K562 (cell line): ENCODE data around the gene JKAMP. TPM values are rescaled to one million over a fixed set of nuclear protein-coding genes. Genes with fewer than 3 reads are reported as not detected.
A peak's percentile ranks its signal among the peaks of the same experiment; 100 is the strongest.

Source experiments
- AFF1 ChIP-seq, 2 experiments: fragments of 450-650 bp; IDR thresholded peaks; 2 replicates each; pipeline ENCODE4 v1.6.1; 2018; ENCODE audit warnings: mild to moderate bottlenecking in 2 of 2, low read depth in 1 of 2; ENCODE audit not compliant: partially characterized antibody in 2 of 2
- CBX1 ChIP-seq: sonication (generic); IDR thresholded peaks from 2 replicates; pipeline ENCODE4 v1.6.1; 2016; ENCODE audit warnings: antibody characterized with exemption, low read depth, mild to moderate bottlenecking
- CREBBP ChIP-seq: IDR thresholded peaks from one replicate; pipeline ENCODE4 v1.6.1; 2012; ENCODE audit warnings: low read depth, mild to moderate bottlenecking, control low read depth, inconsistent platforms, low read length
- E2F5 ChIP-seq: sonication (generic); formaldehyde crosslinking; IDR thresholded peaks from 2 replicates; pipeline ENCODE4 v1.8.0; 2022; ENCODE audit warnings: mild to moderate bottlenecking, missing genetic modification reagents
- HMGN3 ChIP-seq: IDR thresholded peaks from 2 replicates; pipeline ENCODE4 v1.6.1; 2011; ENCODE audit warnings: borderline replicate concordance, low read depth, mild to moderate bottlenecking, mixed read lengths, low read length; ENCODE audit not compliant: insufficient read length; ENCODE audit errors: extremely low read depth
- MYNN ChIP-seq, 2 experiments: sonication (generic); formaldehyde crosslinking in 1 of 2; IDR thresholded peaks; 2 replicates each; pipeline versions ENCODE4 v1.5.0 to v1.6.1; 2016 to 2020; ENCODE audit warnings: antibody characterized with exemption in 1 of 2, missing genetic modification reagents in 1 of 2
- NCOA4 ChIP-seq: fragments of 450-650 bp; IDR thresholded peaks from 2 replicates; pipeline ENCODE4 v1.6.1; 2018; ENCODE audit warnings: mild to moderate bottlenecking; ENCODE audit not compliant: partially characterized antibody
- NR0B1 ChIP-seq: fragments of 450-650 bp; IDR thresholded peaks from one replicate; pipeline ENCODE4 v1.6.1; 2018; ENCODE audit warnings: mild to moderate bottlenecking, moderate library complexity; ENCODE audit not compliant: partially characterized antibody
- SNAPC5 ChIP-seq: fragments of 250-450 bp; sonication (Bioruptor Pico); IDR thresholded peaks from 2 replicates; pipeline ENCODE4 v1.8.0; 2021; ENCODE audit warnings: moderate library complexity, mild to moderate bottlenecking, inconsistent platforms
- SNIP1 ChIP-seq: fragments of 450-650 bp; IDR thresholded peaks from 2 replicates; pipeline ENCODE4 v1.7.1; 2017; ENCODE audit warnings: low read depth, mild to moderate bottlenecking
- ZBTB26 ChIP-seq: fragments of 450-650 bp; formaldehyde crosslinking; IDR thresholded peaks from 2 replicates; pipeline ENCODE4 v1.4.0; 2022; ENCODE audit warnings: missing genetic modification characterization
- ZBTB49 ChIP-seq: sonication (generic); formaldehyde crosslinking; IDR thresholded peaks from 2 replicates; pipeline ENCODE4 v1.8.0; 2022; ENCODE audit warnings: missing genetic modification reagents, mild to moderate bottlenecking, borderline replicate concordance
- ZNF217 ChIP-seq: sonication (generic); formaldehyde crosslinking; IDR thresholded peaks from 2 replicates; pipeline ENCODE4 v1.8.0; 2022; ENCODE audit warnings: mild to moderate bottlenecking, missing genetic modification reagents
- ZNF408 ChIP-seq: fragments of 250-450 bp; sonication (Bioruptor Pico); IDR thresholded peaks from 2 replicates; pipeline ENCODE4 v1.4.0; 2020; ENCODE audit warnings: low read depth, mild to moderate bottlenecking, moderate library complexity
- ZNF444 ChIP-seq: fragments of 250-450 bp; sonication (Bioruptor Pico); IDR thresholded peaks from 2 replicates; pipeline ENCODE4 v1.4.0; 2020; ENCODE audit warnings: mild to moderate bottlenecking, moderate library complexity
- polyA plus RNA-seq, 8 experiments: library from polyadenylated mRNA; depleted of rRNA in 4 of 8; stranded (reverse) in 5 of 8; unstranded in 3 of 8; fragments of >200 nt; fragmentation: Nextera tagmentation in 2 of 8; fragmentation: Illumina TruSeq in 1 of 8; extraction: Ambion mirVana in 2 of 8; extraction: Trizol in 1 of 8; gene quantifications; 2 replicates each; pipeline versions ENCODE4 v1.2.1 to v1.2.3, GENCODE V29; 2011 to 2014; ENCODE audit warnings: inconsistent platforms in 1 of 8, missing spikeins in 1 of 8
- total RNA-seq, 7 experiments: library from RNA; depleted of rRNA in 6 of 7; stranded (reverse); fragments of >200 nt in 6 of 7; fragmentation: Illumina TruSeq in 2 of 7; extraction: Trizol in 2 of 7; gene quantifications; 2 replicates each; pipeline versions ENCODE4 v1.2.1 to v1.2.3, GENCODE V29; 2011 to 2021; ENCODE audit warnings: low replicate concordance in 1 of 7

JKAMP gene
- total and polyA plus RNA-seq, 9 of the 15 experiments (the other 6 are each of a cell fraction or from before 2014, with no cell fraction given), result 19.3 to 119 (median 33.8) TPM

- TF ChIP-seq ZNF408 (CRISPR knock-in tag) (no peak), HMGN3 (peak; percentile 32), NCOA4 (no peak), SNAPC5 (CRISPR knock-in tag) (no peak), ZNF444 (no peak), CREBBP (no peak), AFF1 (IDR thresholded peaks at IDR 0.05; ENCODE audit: low read depth in 1 of 2, partially characterized antibody in 2 of 2) (no peak), SNIP1 (no peak), CBX1 (no peak), ZBTB49 (peak; percentile 76; the same call in 1 of the 2 replicates), ZNF217 (CRISPR knock-in tag) (no peak), MYNN (IDR thresholded peaks at IDR 0.05) (no peak), MYNN (CRISPR knock-in tag; IDR thresholded peaks at IDR 0.05) (no peak), E2F5 (CRISPR knock-in tag) (0 out of 2 replicates have a peak, but pooled peaks have one; percentile 25), ZBTB26 (no peak), NR0B1 (no peak)
These were observed at the start of gene JKAMP, which contains the start of gene L3HYPDH (continued) for GRCh38 chr14:59483819-59484638.
